Brain microvascular endothelial cell (primary cell): ENCODE measurements around the gene PHACTR3.

Experiments
- DNase-seq: peaks from one replicate; pipeline ENCODE4 v3.0.0-alpha.2; 2020
- H3K27ac ChIP-seq: fragments of 250-450 bp; sonication (Bioruptor Pico); 2 replicates; pipeline ENCODE4 v1.5.1; 2020; ENCODE audit warnings: mild to moderate bottlenecking, moderate library complexity
- H3K27me3 ChIP-seq: fragments of 250-450 bp; sonication (Bioruptor Pico); replicated peaks from 2 replicates; pipeline ENCODE4 v1.5.1; 2020; ENCODE audit warnings: mild to moderate bottlenecking
- H3K36me3 ChIP-seq: fragments of 250-450 bp; sonication (Bioruptor Pico); replicated peaks from 2 replicates; pipeline ENCODE4 v1.5.1; 2020; ENCODE audit warnings: mild to moderate bottlenecking
- H3K4me3 ChIP-seq: 2 replicates; pipeline ENCODE4 v1.5.1; 2011; ENCODE audit warnings: low read depth, mild to moderate bottlenecking, control low read depth, low read length, moderate library complexity
- CTCF ChIP-seq: IDR thresholded peaks from 2 replicates; pipeline ENCODE4 v1.5.1; 2011; ENCODE audit warnings: low read depth, mild to moderate bottlenecking, moderate library complexity, low read length, control low read depth, inconsistent platforms; ENCODE audit errors: missing control alignments
- in situ Hi-C: cut with HindIII; loops from 2 replicates; pipeline ENCODE4 v1.10.0; 2017; ENCODE audit warnings: low sequenced_read_pairs, low pct_ligation_motif_present

The PHACTR3 gene

GRCh38 chr20:59698598-59698997, 94.3 kb downstream of the PHACTR3 start:
- TF ChIP-seq CTCF = no peak
- H3K4me3 ChIP-seq = no peak overlapping the region
- H3K27ac ChIP-seq = no peak overlapping the region
- no peaks in the 10 kb centered on the region for H3K27me3 ChIP-seq
- no peaks in the 10 kb centered on the region for H3K36me3 ChIP-seq
- in situ Hi-C loops = no loop called here
- no peak for DNase-seq

- in situ Hi-C loops = no loop called here
- H3K27me3 ChIP-seq = no peaks in the 10 kb centered on the region
- no peaks in the 10 kb centered on the region for H3K36me3 ChIP-seq
- no peak overlapping the region for H3K27ac ChIP-seq
- DNase-seq = no peak
- TF ChIP-seq CTCF = no peak
- H3K4me3 ChIP-seq = no peak overlapping the region
These were observed 96.9 kb downstream of the PHACTR3 start for GRCh38 chr20:59701236-59701635.

GRCh38 chr20:59703046-59703445, 98.7 kb downstream of the PHACTR3 start:
- no peaks in the 10 kb centered on the region for H3K27me3 ChIP-seq
- TF ChIP-seq CTCF = no peak
- in situ Hi-C loops = no loop called here

GRCh38 chr20:59705651-59706399, 101.5 kb downstream of the PHACTR3 start:
- DNase-seq = no peak
- Histone ChIP-seq H3K27me3 (no peaks in the 10 kb centered on the region), H3K4me3 (no peak overlapping the region), H3K36me3 (no peaks in the 10 kb centered on the region), H3K27ac (no peak overlapping the region)
- in situ Hi-C loops = no loop called here
- TF ChIP-seq CTCF = no peak

More at GRCh38 chr20:59703046-59703445, 98.7 kb downstream of the PHACTR3 start:
- no peak overlapping the region for H3K27ac ChIP-seq
- DNase-seq = no peak
- no peak overlapping the region for H3K4me3 ChIP-seq
- H3K36me3 ChIP-seq = no peaks in the 10 kb centered on the region

GRCh38 chr20:59706400-59706693, 102.0 kb downstream of the PHACTR3 start:
- Histone ChIP-seq H3K36me3 (no peaks in the 10 kb centered on the region), H3K27ac (no peak overlapping the region), H3K27me3 (no peaks in the 10 kb centered on the region), H3K4me3 (no peak overlapping the region)
- no peak for DNase-seq
- no peak for TF ChIP-seq CTCF
- in situ Hi-C loops = no loop called here

- H3K27me3 ChIP-seq = no peaks in the 10 kb centered on the region
- no peak overlapping the region for H3K4me3 ChIP-seq
- no peak for TF ChIP-seq CTCF
- H3K27ac ChIP-seq = no peak overlapping the region
- no peaks in the 10 kb centered on the region for H3K36me3 ChIP-seq
- DNase-seq = no peak
- in situ Hi-C loops = no loop called here
These were observed 104.0 kb downstream of the PHACTR3 start for GRCh38 chr20:59708326-59708725.
